GF-D8 (cell line): ENCODE measurements around the gene SKOR1.

Source experiments
- DNase-seq: peaks from one replicate; lab custom pipeline; 2025; lab: John Stamatoyannopoulos, UW

Gene SKOR1

DNA sequence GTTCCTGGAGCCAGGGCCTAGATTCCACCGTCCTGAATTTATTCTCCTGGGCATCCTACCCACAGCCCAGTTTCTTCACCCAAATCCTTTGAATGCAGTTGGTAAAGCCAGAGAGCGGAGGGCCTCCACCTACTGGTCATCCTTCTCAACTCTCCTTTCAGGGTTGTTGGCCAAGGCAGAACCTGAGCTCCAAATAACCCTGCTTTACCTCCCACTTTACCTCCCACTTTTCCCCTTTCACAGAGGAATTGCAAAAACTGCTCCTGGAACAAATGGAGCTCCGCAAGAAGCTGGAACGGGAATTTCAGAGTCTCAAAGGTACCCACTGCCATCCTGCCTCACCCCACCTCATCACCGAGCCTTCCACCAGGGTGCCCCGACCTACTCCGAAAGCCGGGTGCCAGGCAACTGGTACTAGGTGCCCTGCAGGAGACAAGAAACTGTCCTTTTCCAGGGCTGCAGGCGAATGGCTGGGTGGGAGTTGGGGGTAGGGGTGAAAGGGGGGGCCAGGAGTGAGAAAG is 6.8 kb downstream of the SKOR1 start:
- peak; percentile 2 for DNase-seq

- no peak for DNase-seq
Observed at GRCh38 chr15:67832897-67833709, 7.8 kb downstream of the SKOR1 start.

- DNase-seq: peak; percentile 27
Observed at GRCh38 chr15:67833710-67834511, 8.6 kb downstream of the SKOR1 start.

DNA sequence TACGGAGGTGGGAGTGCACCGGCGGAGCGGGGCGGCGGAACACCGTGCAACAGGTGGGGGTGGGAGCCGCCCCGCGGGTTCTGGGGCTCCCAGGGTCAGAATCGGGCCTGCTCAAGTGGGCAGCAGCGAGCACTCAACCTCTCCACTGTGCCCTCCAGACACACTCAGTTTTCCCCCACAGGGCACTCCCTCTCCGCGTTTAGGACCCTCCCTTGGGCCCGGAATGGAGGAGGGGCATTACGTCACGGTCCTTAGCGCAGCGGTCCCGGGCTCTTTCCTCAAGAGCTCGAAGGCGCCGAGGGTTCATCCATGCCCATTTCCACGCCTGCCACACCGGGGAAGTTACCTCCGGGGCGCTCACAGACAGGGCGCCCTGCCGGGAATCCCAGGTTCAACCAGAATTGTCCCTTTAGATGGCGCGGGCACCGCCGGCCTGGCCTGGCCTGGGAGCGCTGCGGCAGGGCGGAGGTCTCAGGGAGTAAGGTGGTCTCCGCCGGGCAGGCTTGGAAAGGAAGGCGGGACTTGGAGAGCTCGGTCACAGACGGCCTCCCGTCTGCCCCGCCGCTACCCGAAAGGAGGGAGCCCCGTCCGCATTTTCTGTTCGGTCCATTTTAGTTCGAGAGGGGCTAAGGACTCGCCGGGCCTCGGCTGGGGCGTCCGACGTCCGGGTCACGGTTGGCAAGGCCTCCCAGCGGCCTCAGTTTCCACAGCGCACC is 9.4 kb downstream of the SKOR1 start:
- DNase-seq: no peak

GRCh38 chr15:67835297-67836133 is 10.2 kb downstream of the SKOR1 start:
- no peak for DNase-seq

DNA sequence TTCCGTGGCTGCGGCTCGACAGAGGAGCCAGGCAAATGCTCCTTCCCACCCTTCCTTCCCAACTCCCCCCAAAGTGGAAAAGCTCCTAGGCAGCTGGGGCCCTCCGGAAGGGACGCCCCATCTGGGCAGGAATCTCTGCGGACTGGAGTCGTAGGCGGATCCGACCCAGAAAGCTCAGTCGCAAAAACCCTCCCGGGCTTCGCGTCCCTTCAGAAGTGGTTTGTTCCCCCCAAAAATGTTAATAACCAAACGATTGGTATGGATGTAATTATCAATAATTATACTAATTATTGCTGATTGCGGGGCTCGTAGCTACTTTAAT is 10.8 kb downstream of the SKOR1 start:
- no peak for DNase-seq

GRCh38 chr15:67836477-67836876 is 11.2 kb downstream of the SKOR1 start:
- no peak for DNase-seq

GRCh38 chr15:67836955-67837354 is 11.6 kb downstream of the SKOR1 start:
- no peak for DNase-seq

DNA sequence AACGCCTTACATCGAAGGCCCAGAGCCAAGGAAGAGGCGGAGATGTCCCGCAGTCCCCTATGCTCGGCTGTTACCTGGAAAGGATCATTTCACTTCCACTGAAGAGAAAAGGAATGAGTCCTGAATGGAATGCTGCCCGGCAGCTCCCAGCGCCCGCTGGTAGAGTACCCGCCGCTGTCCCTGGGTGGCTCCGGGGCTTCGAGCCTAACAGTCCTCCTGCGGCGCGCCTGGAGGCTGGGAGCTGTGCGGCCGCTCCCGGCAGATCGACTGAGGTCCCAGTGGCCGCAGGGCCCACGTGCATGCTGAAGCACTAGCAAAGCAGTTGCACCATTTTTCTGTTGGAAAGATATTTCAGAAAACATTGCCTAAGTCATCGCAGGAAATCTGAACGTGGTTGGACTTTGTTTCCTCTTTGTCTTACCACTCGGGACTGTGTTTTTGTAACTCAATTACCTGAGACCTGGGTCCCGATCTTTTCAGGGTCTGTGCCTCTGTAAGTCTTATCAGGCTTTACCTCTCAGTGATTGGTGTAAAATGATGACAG is 13.6 kb downstream of the SKOR1 start:
- peak; percentile 51 for DNase-seq

DNA sequence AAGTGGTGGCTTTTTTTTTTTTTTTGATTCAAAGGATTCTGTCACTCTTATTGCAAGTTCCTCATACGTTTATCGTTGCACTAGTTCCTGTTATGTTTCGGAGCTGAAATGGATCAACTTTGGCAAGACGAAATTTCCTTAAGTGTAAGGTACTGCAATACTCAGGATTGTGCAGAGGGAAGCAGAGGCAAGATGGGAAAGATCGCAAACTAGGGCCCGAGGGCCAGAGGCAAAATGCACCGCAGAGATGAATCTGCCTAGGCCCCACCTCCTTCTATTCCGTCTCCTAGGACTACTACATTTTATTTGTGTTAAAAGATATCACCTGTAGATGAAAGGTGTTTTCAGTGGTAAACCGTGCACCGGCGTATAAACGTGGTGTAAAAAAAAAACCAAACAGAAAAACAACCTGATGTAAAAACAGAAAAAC is 14.2 kb downstream of the SKOR1 start:
- peak; percentile 72 for DNase-seq

- DNase-seq: peak; percentile 88
Observed at GRCh38 chr15:67839929-67840748, 14.8 kb downstream of the SKOR1 start, which contains the start of gene RNU6-1. Gene RNU6-1, minus strand, starts transcription at chr15:67840045.

DNA sequence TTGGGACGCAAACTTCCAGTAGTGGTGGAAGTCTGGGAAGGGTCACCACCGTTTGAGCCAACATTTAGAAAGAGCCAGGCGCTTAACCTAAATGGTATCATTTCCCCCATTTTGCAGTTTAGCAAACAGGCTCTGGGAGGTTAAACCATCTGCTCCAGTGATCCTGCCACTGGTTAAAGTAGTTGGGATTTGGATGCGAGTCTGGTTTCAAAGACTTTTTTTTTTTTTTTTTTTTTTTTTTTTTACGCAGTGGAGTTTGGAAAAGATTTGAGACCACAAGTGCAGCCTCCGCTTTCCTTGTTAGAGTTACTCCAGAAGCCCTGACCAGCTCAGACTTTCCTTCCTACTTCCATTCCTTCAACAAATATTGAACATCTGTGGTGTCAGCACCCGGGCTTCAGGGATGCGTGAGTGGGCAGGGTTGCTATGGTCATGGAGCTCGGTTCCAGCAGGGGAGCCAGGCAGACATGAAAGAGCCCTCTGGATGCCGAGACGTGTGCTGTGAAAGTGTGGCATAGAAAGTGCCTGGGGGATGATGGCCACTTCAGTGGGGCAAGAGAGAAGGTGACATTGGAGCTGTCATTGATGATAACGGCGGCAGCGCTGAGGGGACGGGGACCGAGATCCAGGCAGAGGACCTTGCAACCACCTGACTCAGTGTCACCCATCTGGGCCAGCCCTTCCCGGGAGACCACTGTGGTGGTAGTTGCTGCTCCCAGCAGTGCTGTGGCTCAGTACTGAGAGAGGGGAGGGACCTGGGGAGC is 15.6 kb downstream of the SKOR1 start:
- DNase-seq: no peak

DNA sequence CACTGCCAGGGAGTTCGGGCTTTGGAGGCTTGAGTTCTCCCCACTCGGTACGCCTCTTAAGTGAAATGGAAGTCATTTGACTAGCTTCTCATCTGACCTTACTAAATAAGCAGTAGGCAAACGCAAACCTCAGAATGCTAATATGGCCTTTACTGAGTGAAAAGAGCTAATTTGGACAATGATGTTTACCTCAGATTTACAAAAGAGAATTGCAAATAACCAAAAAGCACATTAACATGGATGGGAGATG is 16.1 kb downstream of the SKOR1 start:
- no peak for DNase-seq

DNA sequence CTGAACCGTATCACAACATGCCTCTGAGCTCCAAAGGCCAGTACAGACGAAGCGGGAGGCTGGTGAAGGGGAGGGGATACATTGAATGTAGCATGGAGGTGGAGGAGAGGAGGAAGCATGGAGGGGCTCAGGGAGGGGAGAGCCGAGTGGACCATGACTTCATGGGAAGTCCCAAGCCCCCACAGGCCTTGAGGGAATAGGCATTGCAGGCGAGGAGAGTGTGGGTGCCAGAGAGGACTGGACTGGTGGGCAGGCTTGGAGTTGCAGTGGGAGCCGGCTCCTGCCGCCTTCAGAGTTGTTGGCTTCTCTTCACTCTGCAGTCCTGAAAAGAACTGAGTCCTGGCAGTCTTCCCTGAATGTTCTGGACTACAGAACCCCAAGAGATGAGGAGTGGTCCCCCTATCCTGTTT is 17.8 kb downstream of the SKOR1 start:
- no peak for DNase-seq

- no peak for DNase-seq
Observed at GRCh38 chr15:67843571-67844387, 18.5 kb downstream of the SKOR1 start.

GRCh38 chr15:67845974-67846373 is 20.7 kb downstream of the SKOR1 start:
- DNase-seq: no peak

GRCh38 chr15:67849538-67849937 is 24.2 kb downstream of the SKOR1 start:
- DNase-seq: no peak

- DNase-seq: no peak
Observed at GRCh38 chr15:67850336-67850735, 25.0 kb downstream of the SKOR1 start.

- DNase-seq: no peak
Observed at GRCh38 chr15:67850994-67851571, 25.8 kb downstream of the SKOR1 start.
